HG03060 (cell line): ENCODE measurements around the gene APLP2.

ENCODE experiments used
- ATAC-seq: cut with Tn5 transposase; IDR thresholded peaks from one replicate; pipeline ENCODE4 v1.9.1; 2021; ENCODE audit warnings: low read depth, moderate number of reproducible peaks; ENCODE audit not compliant: unreplicated experiment

The APLP2 gene

GRCh38 chr11:130139401-130139800, 69.7 kb downstream of the APLP2 start:
- ATAC-seq = no peak

DNA sequence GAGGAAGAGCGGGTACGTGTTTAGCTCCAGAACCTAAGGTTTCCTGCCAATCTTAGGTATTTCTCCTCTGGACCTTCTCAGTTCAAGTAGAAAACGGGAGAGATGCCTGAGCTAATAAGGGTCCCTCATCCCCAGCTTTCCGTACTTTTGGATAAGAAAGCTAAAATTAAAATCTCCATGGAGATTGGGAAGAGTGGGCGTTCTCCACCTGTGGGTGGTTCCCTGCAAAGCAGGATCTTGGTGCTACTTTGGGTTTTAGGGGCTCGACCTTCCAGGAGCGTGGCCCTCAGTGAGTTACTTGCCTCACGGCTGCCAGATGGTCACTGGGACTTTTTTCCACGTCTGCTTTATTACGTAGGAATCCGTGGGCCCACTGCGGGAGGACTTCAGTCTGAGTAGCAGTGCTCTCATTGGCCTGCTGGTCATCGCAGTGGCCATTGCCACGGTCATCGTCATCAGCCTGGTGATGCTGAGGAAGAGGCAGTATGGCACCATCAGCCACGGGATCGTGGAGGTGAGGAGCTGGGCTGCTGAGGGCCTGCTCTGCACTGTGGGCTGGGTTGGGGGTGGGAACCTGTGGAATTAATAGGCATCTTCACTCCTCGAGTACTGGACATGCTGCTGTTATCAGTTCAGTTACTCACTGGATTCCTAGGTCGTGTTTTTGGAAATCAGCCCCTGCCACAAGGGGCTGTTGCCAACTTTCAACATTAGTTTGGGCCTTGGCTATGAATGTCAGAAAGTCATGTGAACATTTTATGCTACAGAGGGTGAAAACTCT, 72.1 kb downstream of the APLP2 start:
- ATAC-seq = no peak

GRCh38 chr11:130144141-130144540, 74.4 kb downstream of the APLP2 start:
- no peak for ATAC-seq

DNA sequence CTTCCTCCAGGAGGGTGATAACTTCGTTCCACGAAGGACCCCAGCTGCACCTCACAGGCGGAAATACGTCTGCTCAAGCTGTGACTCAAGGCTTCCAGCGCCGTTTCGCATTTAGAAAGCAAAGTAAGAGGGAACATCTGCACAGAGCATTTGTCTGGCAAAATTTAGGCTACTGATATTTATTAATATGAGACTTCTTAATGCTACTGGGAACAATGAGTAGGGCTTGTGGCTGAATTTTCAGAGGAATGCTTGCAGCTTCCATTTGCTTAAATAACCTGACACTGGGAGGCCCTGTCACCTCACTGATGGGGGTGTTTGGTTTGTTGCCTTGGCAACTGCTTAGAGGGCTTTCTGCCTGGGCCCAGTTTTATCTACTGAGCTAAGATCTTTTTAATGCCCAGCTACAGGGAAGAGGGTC, 75.2 kb downstream of the APLP2 start:
- no peak for ATAC-seq

DNA sequence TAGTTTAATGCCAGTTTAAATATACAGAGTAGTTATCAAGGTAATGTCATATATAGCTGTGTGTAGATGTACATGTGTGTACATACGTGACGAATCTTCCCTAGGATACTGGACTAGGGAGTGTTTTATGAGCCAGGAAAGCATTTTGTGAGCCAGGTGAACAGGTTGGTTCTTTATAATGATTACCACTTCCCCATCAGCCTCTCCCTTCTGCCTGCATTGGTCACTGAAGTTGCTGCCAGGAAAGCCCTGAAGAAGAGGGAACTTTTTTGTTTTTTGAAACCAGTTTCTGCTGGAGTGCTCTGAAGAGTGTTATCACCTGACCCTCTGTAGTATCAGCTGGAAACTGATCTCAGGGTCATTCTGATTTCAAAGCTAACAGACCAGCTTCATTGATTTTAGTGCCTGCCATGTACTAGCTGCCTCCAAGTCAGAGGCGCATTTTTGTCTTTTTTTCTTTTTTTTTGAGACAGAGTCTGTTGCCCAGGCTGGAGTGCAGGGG, 75.7 kb downstream of the APLP2 start:
- no peak for ATAC-seq

DNA sequence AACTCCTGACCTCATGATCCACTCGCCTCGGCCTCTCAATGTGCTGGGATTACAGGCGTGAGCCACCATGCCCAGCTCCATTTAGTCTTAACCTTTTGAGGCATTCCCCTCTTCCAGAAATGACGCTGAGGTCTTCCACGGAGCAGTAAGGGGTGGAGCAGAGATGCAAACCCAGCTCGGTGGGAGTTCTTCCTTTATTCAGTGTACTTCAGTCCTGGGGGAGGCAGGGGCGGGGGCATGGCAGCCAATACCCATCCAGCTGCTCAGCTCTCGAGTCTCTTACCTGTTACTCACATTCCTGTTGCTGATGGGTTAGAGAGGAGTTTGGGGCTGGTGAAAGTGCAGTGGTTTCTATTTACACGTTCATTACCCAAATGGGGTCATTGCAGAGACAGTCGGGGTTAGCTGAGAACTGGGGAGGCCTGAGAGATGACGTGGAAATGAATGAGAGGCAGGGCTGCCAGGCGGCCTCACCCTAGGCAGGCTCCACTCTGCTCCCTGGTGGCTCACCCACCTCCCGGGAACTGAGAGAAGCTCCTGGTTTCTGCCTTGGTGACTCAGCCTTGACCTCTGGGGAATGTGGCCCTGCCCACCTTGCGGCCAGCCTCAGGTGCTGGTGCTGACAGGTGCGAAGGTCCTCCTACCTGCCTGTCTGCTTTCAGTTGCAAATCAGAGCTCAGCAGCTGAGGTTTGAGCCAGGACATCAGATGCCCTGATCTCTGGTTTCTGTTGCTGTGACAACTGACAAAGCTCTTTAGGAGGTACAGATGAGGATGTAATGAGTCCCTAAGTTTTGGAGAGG, 76.5 kb downstream of the APLP2 start:
- no peak for ATAC-seq

- ATAC-seq = no peak
Observed at GRCh38 chr11:130146796-130147195, 77.1 kb downstream of the APLP2 start.

GRCh38 chr11:130148796-130149326, 79.2 kb downstream of the APLP2 start:
- ATAC-seq = no peak

GRCh38 chr11:130150790-130151189, 81.1 kb downstream of the APLP2 start:
- no peak for ATAC-seq

- ATAC-seq = no peak
Observed at GRCh38 chr11:130151196-130151595, 81.5 kb downstream of the APLP2 start.

GRCh38 chr11:130156108-130157022, 86.7 kb downstream of the APLP2 start:
- ATAC-seq = no peak

DNA sequence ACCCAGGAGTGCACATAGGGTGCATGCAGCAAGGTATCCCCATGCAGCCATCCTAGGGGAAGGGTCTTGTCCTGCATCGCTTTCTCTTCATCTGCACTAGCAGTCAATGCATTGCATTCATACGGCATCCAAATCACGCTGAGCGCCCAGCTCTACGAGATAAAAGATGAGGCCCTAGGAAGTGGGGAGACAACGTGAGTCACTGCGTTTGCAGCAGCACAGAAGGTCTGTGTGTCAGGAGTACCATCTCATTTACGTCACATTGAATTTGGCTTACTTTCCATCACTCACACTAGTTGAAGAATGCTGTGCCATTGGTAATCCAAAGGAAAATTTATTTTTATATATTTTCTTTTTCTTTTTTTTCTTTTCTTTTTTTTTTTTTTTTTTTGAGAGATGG, 87.4 kb downstream of the APLP2 start:
- no peak for ATAC-seq

DNA sequence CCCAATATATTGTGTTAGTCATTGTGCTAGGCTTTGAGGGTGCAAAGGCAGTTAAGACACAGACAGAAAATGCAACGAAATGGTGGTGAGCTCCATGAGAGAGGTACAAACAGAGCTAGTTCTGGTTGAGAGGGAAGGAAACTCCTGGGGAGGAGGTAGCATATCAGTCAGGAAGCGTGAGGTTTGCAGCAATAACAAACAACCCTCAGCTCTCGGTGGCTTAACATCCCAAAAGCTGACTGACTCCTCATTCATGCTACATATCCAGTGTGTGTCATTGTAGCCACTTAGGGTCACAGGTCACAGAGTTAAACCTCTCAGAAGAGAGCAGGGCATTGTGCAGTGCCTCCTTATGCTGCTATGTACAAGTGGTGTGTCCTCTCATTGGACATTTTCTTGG, 88.1 kb downstream of the APLP2 start:
- ATAC-seq = no peak

GRCh38 chr11:130159139-130159538, 89.4 kb downstream of the APLP2 start:
- ATAC-seq = no peak

DNA sequence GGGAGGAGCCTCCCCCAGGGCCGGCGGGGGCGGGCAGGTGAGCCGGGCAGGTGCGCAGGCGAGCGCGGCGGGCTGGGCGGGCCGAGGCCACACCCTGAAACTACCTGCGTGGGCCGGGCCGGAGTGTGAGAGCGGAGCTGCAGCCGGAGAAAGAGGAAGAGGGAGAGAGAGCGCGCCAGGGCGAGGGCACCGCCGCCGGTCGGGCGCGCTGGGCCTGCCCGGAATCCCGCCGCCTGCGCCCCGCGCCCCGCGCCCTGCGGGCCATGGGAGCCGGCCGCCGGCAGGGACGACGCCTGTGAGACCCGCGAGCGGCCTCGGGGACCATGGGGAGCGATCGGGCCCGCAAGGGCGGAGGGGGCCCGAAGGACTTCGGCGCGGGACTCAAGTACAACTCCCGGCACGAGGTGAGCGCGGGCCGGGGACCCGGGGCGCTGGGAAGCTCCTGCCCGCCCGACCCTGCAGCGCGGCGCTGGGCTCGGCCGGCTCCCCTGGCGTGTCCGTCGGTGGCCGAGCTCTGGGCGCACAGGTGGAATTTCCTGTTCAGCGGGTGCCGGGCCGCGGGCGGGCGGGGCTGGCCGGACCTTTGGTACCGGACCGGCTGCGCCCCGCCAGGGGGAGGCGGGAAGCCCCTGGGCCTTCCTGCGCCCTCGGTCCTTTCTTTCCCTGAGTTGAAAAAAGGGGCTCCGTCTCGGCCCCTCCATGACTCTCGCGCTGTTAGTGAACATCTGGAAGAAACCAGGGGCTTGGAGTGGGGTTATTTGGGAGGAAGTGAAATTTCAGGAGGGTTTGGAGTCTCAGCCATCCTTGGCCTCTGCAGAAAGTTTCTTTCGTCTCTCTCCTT, 90.2 kb downstream of the APLP2 start, which contains the start of gene ST14:
Gene ST14 (plus strand): TSS at position 126 of the 841 bp plus-strand sequence. CDS start 198 bp downstream, at position 324.
- ATAC-seq = no peak

DNA sequence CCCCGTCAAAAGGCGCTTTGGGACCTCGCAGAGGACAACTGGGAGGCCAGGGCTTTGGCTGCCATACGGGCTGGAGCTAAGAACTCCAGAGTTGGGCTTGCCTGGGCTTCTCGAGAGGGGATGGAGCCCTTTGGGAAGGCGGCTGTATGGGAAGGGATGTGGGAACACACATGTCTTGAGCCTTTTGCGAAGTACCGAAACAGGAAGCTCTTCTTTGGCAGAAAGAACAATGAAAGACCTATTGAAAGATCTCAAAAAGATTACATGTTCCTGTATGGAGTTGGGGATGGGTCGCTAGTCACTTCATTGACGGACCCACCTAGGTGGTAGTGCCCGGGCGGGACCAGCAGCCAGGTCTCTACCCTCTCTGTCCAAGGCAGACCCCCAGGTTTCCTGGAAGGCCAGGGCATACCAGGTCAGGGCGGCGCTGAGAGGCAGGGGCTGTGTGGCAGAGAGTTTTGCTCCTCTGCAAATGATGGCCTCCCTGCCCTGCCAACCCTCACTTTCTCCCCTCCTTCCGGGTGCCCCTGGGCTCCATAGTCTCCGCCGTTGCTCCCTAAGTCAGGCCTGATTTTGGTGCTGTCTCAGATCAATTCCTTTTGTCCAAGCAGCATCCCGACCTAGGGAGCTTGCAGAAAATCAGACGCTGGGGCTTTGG, 90.9 kb downstream of the APLP2 start:
- ATAC-seq = no peak

DNA sequence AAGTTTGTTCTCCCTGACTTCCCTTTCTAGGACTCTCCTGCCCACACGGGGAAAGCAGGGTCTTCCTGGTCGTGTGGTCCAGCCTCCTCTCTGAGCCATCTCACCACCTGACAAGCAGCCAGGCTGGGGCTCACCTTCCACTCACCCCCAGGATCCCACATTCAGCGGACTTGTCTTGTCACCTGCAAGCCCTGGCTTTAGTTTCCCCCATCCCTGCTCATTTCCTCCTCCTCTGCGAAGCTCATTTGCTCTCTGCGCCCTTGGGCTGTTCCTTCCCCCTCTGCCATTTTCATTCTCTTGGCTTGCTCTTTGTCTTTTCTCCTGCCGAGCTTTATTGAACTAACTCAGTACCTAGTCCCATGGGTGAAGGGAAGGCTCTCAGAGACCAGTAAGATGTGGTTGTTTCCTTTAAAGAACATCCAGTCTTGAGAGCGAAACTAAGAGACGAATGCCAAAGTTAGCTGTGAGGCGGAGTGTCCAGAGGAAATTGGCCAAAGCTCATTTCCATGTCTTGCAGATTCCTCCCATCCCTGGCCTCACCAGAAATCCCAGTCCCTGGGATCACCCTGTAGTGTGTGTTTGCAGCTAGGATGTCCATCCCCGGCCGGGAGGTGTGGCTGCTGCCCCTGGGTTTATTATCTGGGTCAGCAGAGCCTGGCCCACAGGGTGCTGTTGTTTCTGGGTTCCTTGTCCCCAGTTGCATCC, 91.9 kb downstream of the APLP2 start:
- ATAC-seq = no peak

GRCh38 chr11:130162733-130163132, 93.0 kb downstream of the APLP2 start:
- no peak for ATAC-seq
